Body of pancreas (tissue), 4 donors: ENCODE data around the gene ZDHHC16. TPM values are rescaled to one million over a fixed set of nuclear protein-coding genes. Genes with fewer than 3 reads are reported as not detected.

Experiments
- ATAC-seq: fragments of 150-250 bp; one replicate; pipeline ENCODE4 v1.9.1; 2016
- DNase-seq, 4 donors: peaks; one replicate each; pipeline ENCODE4 v3.0.0-alpha.2; 2019
- H3K27ac ChIP-seq, 4 donors: fragments of 200-600 bp; sonication (generic); 1 replicate in 3 of 4; 2 replicates in 1 of 4; pipeline versions ENCODE4 v1.5.1 to v1.6.1; 2016 to 2019; ENCODE audit warnings: mild to moderate bottlenecking in 1 of 4, mixed read lengths in 1 of 4, moderate library complexity in 1 of 4
- H3K27me3 ChIP-seq, 2 donors: fragments of 200-600 bp; sonication (generic); one replicate each; pipeline ENCODE4 v1.6.0; 2016; ENCODE audit warnings: mild to moderate bottlenecking in 1 of 2
- H3K36me3 ChIP-seq, 2 donors: fragments of 200-600 bp; sonication (generic); replicated peaks in 1 of 2; 2 replicates each; pipeline ENCODE4 v1.5.1; 2016; ENCODE audit warnings: low read depth in 2 of 2; ENCODE audit not compliant: insufficient read depth in 1 of 2
- H3K4me1 ChIP-seq: fragments of 200-600 bp; sonication (generic); one replicate; pipeline ENCODE4 v1.6.0; 2016
- H3K4me3 ChIP-seq, 2 donors: fragments of 200-600 bp; sonication (generic); 1 replicate in 1 of 2; 2 replicates in 1 of 2; pipeline ENCODE4 v1.5.1; 2016 to 2019
- H3K9me3 ChIP-seq, 3 donors: fragments of 200-600 bp; sonication (generic); 1 replicate in 2 of 3; 2 replicates in 1 of 3; pipeline ENCODE4 v1.5.1; 2016
- POLR2A ChIP-seq, 3 donors: fragments of 450-650 bp; IDR thresholded peaks; one replicate each; pipeline ENCODE4 v1.6.1; 2016; ENCODE audit warnings: antibody characterized with exemption in 3 of 3, mild to moderate bottlenecking in 2 of 3
- WGBS, 2 donors: methylation state at CpG; one replicate each; pipeline ENCODE4 v1.1.5; 2017; 5-methylcytosine and 5-hydroxymethylcytosine counted together
- intact Hi-C: fragments of 100-400 bp; cut with DNase I; formaldehyde crosslinking; loops from one replicate; pipeline ENCODE4 v1.15.1; 2023
- total RNA-seq, 2 donors: library from RNA; depleted of rRNA; stranded (reverse); fragments of >200 nt; gene quantifications; one replicate each; pipeline ENCODE4 v1.1.0, GENCODE V29; 2016
- TF ChIP-seq, protein P1 (sequence below), 7 experiments: fragments of 450-650 bp in 4 of 7; fragments of 200-600 bp in 3 of 7; sonication (generic) in 3 of 7; IDR thresholded peaks; one replicate each; pipeline ENCODE4 v1.5.1; 2016 to 2019; ENCODE audit warnings: antibody characterized with exemption in 7 of 7

ZDHHC16 gene
- total RNA-seq, 2 donors from 2014 or later, result 17.5 to 18.2 TPM

DNA sequence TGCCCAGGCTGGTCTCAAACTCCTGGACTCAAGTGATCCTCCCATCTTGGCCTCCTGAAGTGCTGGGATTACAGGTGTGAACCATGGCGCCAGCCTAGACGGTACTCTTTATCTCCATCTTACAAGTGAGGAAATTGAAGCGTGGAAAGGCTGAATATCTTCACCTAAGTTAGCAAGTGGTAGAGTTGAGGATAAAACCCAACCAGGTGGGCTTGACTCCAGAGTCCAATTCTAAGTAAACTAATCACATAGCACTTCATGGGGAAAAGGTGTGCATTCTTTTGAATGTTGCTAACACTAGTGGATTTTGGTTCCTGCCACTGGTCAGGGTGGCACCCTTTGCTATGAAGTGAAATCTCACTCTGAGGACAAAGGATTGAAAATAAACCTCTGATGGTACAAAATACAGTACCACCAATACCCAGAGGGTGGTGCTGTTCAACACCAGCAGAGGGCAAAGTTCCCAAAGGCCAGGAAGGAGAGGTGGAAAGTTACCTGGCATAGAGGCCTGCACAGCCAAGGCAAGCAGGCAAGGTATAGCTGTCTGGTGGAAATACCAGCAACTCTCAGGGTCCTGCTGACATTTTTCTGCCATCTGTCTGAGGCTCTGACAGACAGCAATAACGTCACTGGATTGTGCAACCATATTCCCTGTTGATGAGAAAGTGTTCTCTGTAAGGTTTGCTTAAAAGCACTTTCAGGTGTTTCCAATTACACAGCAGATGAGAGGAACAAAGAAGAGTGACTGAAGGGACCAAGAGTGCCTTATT, 17.6 kb downstream of the ZDHHC16 start:
- 67 to 68% methylated on average over 4 of the region's 4 CpGs for WGBS, 2 donors
- Histone ChIP-seq H3K36me3 (peaks cover 5 to 53% of the 10 kb centered on the region in 2 donors), H3K4me3 (no peak overlapping the region), H3K4me1 (peaks cover 8% of the 10 kb centered on the region), H3K27ac (peak overlapping the region in 2 of 4 donors; percentile 7 to 21), H3K9me3 (no peaks in the 10 kb centered on the region), H3K27me3 (no peaks in the 10 kb centered on the region)
- peak; percentile 62 to 78 (median 68) for DNase-seq
- intact Hi-C loops, result no loop called here
- TF ChIP-seq, protein P1, sequence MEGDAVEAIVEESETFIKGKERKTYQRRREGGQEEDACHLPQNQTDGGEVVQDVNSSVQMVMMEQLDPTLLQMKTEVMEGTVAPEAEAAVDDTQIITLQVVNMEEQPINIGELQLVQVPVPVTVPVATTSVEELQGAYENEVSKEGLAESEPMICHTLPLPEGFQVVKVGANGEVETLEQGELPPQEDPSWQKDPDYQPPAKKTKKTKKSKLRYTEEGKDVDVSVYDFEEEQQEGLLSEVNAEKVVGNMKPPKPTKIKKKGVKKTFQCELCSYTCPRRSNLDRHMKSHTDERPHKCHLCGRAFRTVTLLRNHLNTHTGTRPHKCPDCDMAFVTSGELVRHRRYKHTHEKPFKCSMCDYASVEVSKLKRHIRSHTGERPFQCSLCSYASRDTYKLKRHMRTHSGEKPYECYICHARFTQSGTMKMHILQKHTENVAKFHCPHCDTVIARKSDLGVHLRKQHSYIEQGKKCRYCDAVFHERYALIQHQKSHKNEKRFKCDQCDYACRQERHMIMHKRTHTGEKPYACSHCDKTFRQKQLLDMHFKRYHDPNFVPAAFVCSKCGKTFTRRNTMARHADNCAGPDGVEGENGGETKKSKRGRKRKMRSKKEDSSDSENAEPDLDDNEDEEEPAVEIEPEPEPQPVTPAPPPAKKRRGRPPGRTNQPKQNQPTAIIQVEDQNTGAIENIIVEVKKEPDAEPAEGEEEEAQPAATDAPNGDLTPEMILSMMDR (IDR thresholded peaks at IDR 0.05), result peak; percentile 69 to 93 (median 90)
- TF ChIP-seq POLR2A (IDR thresholded peaks at IDR 0.05), result no peak
- peak; percentile 92 for ATAC-seq

DNA sequence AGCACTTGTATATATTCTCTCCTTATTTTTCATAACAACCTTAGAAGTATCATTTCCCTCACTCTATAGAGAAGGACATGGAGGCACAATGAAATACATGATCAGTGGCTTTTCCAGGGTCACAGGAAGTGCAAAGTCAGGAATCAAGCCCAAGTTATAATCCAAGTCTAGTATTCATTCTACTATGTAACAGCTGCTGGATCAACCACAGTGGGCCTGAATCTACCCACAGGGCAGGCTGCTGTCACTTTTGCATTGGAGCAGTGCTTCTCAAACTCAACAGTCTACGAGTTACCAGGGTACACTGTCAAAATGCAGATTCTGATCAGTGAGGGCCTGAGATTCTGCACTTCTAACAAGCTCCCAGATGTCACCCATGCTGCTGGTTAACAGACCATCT, 18.3 kb downstream of the ZDHHC16 start:
- Histone ChIP-seq H3K36me3 (peaks cover 2 to 50% of the 10 kb centered on the region in 2 donors), H3K27me3 (no peaks in the 10 kb centered on the region), H3K9me3 (no peaks in the 10 kb centered on the region), H3K4me1 (peaks cover 8% of the 10 kb centered on the region), H3K27ac (peak overlapping the region in 2 of 4 donors; percentile 7 to 21), H3K4me3 (no peak overlapping the region)
- intact Hi-C loops, result no loop called here
- DNase-seq (no peak), ATAC-seq (no peak)
- TF ChIP-seq POLR2A (IDR thresholded peaks at IDR 0.05), result no peak
- TF ChIP-seq, protein P1 (IDR thresholded peaks at IDR 0.05), result no peak
- WGBS, 2 donors, result 44 to 53% methylated on average over 1 of the region's 1 CpG

DNA sequence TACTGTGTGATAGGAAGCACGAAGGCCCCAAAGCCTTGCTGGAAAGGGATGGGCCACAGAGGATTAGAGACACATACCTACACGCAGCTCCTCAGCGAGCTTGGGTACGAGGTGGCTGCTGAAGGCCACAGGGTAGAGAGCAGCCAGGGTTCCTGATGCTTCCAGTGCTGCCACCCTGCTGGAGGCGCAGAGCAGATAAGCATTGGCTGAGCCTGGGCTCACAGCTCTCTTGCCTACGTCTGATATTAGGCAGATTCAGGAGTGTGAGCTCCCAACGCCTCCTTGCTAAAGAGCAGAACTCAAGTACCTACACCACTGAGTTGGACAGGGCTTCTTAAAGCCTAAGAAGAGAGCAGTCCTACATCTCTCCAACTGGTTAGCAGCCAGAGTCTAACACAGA, 20.0 kb downstream of the ZDHHC16 start:
- intact Hi-C loops, result loop anchor here (5.0 kb wide), 1 partner anchor 86 kb away; no protein-coding TSS in a partner anchor
- 90 to 98% methylated on average over 7 of the region's 7 CpGs for WGBS, 2 donors
- H3K27ac ChIP-seq, result no peak overlapping the region

DNA sequence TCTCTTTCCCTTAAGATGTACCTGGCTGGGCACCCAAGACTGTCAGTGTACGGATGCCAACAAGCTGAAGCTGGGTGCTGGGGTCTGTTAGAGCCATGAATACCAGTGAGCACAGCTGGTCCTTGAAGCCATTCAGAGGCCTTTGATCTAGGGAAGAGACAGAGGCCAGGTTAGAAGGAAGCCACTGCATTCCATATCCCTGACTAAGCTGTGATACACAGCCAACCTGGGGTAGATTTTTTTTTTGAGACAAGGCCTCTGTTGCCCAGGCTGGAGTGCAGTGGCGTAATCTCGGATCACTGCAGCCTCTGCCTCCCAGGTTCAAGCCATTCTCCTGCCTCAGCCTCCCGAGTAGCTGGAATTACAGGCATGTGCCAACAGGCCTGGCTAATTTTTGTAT, 20.8 kb downstream of the ZDHHC16 start:
- Histone ChIP-seq H3K27me3 (no peaks in the 10 kb centered on the region), H3K4me1 (peaks cover 8% of the 10 kb centered on the region), H3K36me3 (peaks cover 8 to 45% of the 10 kb centered on the region in 2 donors), H3K9me3 (no peaks in the 10 kb centered on the region), H3K4me3 (no peak overlapping the region), H3K27ac (no peak overlapping the region)
- ATAC-seq (no peak), DNase-seq (no peak)
- 88 to 94% methylated on average over 1 to 4 of the region's 4 CpGs for WGBS, 2 donors
- TF ChIP-seq POLR2A (IDR thresholded peaks at IDR 0.05), result no peak
- TF ChIP-seq, protein P1 (IDR thresholded peaks at IDR 0.05), result no peak
- intact Hi-C loops, result loop anchor here (5.0 kb wide), 1 partner anchor 86 kb away; no protein-coding TSS in a partner anchor

More for the DNA sequence above, 20.0 kb downstream of the ZDHHC16 start:
- TF ChIP-seq, protein P1 (IDR thresholded peaks at IDR 0.05), result no peak
- no peak for TF ChIP-seq POLR2A (IDR thresholded peaks at IDR 0.05)
- Histone ChIP-seq H3K4me3 (no peak overlapping the region), H3K36me3 (peaks cover 8 to 53% of the 10 kb centered on the region in 2 donors), H3K4me1 (peaks cover 8% of the 10 kb centered on the region), H3K27me3 (no peaks in the 10 kb centered on the region), H3K9me3 (no peaks in the 10 kb centered on the region)
- DNase-seq, result no peak
- ATAC-seq, result no peak
